Measurements from ENCODE around the gene FRY.
"Not testable (repeated sequence)": the region's sequence is repeated elsewhere in the genome, so short reads cannot be mapped to it uniquely, and the experiment has no call there.

FRY gene

GRCh38 chr13:32031025-32031814 lies at the start of gene FRY:
TSS of gene FRY (plus strand) at chr13:32031774. CDS start at chr13:32031796, 22 bp downstream.
- FAIRE-seq, result no peak

GRCh38 chr13:31982124-31982523 lies 49.5 kb upstream of the FRY start:
- FAIRE-seq, result no peak

GRCh38 chr13:31982540-31982939 lies 49.0 kb upstream of the FRY start:
- FAIRE-seq, result no peak

GRCh38 chr13:31983696-31984095 lies 47.9 kb upstream of the FRY start:
- not testable (repeated sequence) for FAIRE-seq

- FAIRE-seq, result not testable (repeated sequence)
These were observed 47.2 kb upstream of the FRY start for GRCh38 chr13:31984388-31984787.

- FAIRE-seq, result no peak
These were observed 44.7 kb upstream of the FRY start for GRCh38 chr13:31986676-31987470.

- FAIRE-seq, result no peak
These were observed 43.9 kb upstream of the FRY start for GRCh38 chr13:31987535-31988170.

GRCh38 chr13:31994367-31994766 lies 37.2 kb upstream of the FRY start:
- FAIRE-seq, result not testable (repeated sequence)

GRCh38 chr13:31996601-31997000 lies 35.0 kb upstream of the FRY start:
- FAIRE-seq, result no peak

GRCh38 chr13:31997641-31998040 lies 33.9 kb upstream of the FRY start:
- no peak for FAIRE-seq

GRCh38 chr13:31998131-31998530 lies 33.4 kb upstream of the FRY start:
- FAIRE-seq, result no peak

- FAIRE-seq, result not testable (repeated sequence)
These were observed 30.8 kb upstream of the FRY start for GRCh38 chr13:32000754-32001153.

- FAIRE-seq, result no peak
These were observed 30.3 kb upstream of the FRY start for GRCh38 chr13:32001154-32001768.

- no peak for FAIRE-seq
These were observed 29.8 kb upstream of the FRY start for GRCh38 chr13:32001769-32002168.

- FAIRE-seq, result no peak
These were observed 28.7 kb upstream of the FRY start for GRCh38 chr13:32002873-32003272.

GRCh38 chr13:32007494-32007893 lies 24.1 kb upstream of the FRY start:
- FAIRE-seq, result no peak

GRCh38 chr13:32008518-32009175 lies 22.9 kb upstream of the FRY start:
- no peak for FAIRE-seq

GRCh38 chr13:32009362-32009761 lies 22.2 kb upstream of the FRY start:
- FAIRE-seq, result no peak

- FAIRE-seq, result no peak
These were observed 21.4 kb upstream of the FRY start for GRCh38 chr13:32010136-32010535.

- FAIRE-seq, result no peak
These were observed 19.6 kb upstream of the FRY start for GRCh38 chr13:32011971-32012370.

GRCh38 chr13:32013181-32013580 lies 18.4 kb upstream of the FRY start:
- FAIRE-seq, result no peak

- FAIRE-seq, result no peak
These were observed 15.5 kb upstream of the FRY start for GRCh38 chr13:32016119-32016518.

GRCh38 chr13:32016631-32017030 lies 14.9 kb upstream of the FRY start:
- no peak for FAIRE-seq
